CD4-positive, alpha-beta T cell treated with Interleukin-21 for 1 hour (primary cell): Measurements from ENCODE around the gene TUBB4B.

Experiments used
- DNase-seq: peaks from one replicate; pipeline ENCODE4 v3.0.0-alpha.2; 2020

The TUBB4B gene

GRCh38 chr9:137240841-137241489 is at the start of gene TUBB4B:
TSS of gene TUBB4B (plus strand) at chr9:137241287. CDS start at chr9:137241361, 74 bp downstream.
- DNase-seq, result peak; percentile 100

GRCh38 chr9:137191691-137192447 is 49.2 kb upstream of the TUBB4B start:
- DNase-seq, result no peak

GRCh38 chr9:137192448-137192780 is 48.7 kb upstream of the TUBB4B start:
- no peak for DNase-seq

GRCh38 chr9:137192859-137193258 is 48.2 kb upstream of the TUBB4B start:
- DNase-seq, result no peak

- DNase-seq, result no peak
Observed at GRCh38 chr9:137193771-137194170, 47.3 kb upstream of the TUBB4B start.

GRCh38 chr9:137194388-137194787 is 46.7 kb upstream of the TUBB4B start:
- DNase-seq, result no peak

GRCh38 chr9:137194909-137195308 is 46.2 kb upstream of the TUBB4B start:
- no peak for DNase-seq

GRCh38 chr9:137195525-137196220 is 45.4 kb upstream of the TUBB4B start:
- no peak for DNase-seq

GRCh38 chr9:137198051-137198901 is 42.8 kb upstream of the TUBB4B start:
- DNase-seq, result no peak

- no peak for DNase-seq
Observed at GRCh38 chr9:137198902-137199283, 42.2 kb upstream of the TUBB4B start.

GRCh38 chr9:137199411-137200121 is 41.5 kb upstream of the TUBB4B start:
- no peak for DNase-seq

GRCh38 chr9:137200311-137201204 is 40.5 kb upstream of the TUBB4B start, which contains the start of gene TPRN:
TSS of gene TPRN (minus strand) at chr9:137200741. CDS start at chr9:137200711, 30 bp downstream.
- peak; percentile 99 for DNase-seq

- no peak for DNase-seq
Observed at GRCh38 chr9:137201205-137201868, 39.8 kb upstream of the TUBB4B start.

- DNase-seq, result no peak
Observed at GRCh38 chr9:137202966-137203365, 38.1 kb upstream of the TUBB4B start.

GRCh38 chr9:137204731-137205125 is 36.4 kb upstream of the TUBB4B start:
- DNase-seq, result no peak

- DNase-seq, result peak; percentile 92
Observed at GRCh38 chr9:137205126-137206069, 35.7 kb upstream of the TUBB4B start, which contains the start of the genes NDOR1 and TMEM203. TSS of gene NDOR1 (plus strand) at chr9:137205700. CDS start at chr9:137205778, 78 bp downstream. TSS of gene TMEM203 (minus strand) at chr9:137205648. CDS start at chr9:137205414, 234 bp downstream.

- no peak for DNase-seq
Observed at GRCh38 chr9:137206602-137207001, 34.5 kb upstream of the TUBB4B start.

- no peak for DNase-seq
Observed at GRCh38 chr9:137211532-137211931, 29.6 kb upstream of the TUBB4B start.

GRCh38 chr9:137212520-137212919 is 28.6 kb upstream of the TUBB4B start:
- DNase-seq, result no peak
